GM21737 (cell line): ENCODE data around the gene ZC3H13.

Source experiments
- ATAC-seq: cut with Tn5 transposase; IDR thresholded peaks from one replicate; pipeline ENCODE4 v1.9.1; 2021; ENCODE audit warnings: mild to moderate bottlenecking, moderate library complexity; ENCODE audit not compliant: unreplicated experiment

The ZC3H13 gene

GRCh38 chr13:46071590-46072249 lies 19.2 kb upstream of the ZC3H13 start:
- ATAC-seq: peak; percentile 84

DNA sequence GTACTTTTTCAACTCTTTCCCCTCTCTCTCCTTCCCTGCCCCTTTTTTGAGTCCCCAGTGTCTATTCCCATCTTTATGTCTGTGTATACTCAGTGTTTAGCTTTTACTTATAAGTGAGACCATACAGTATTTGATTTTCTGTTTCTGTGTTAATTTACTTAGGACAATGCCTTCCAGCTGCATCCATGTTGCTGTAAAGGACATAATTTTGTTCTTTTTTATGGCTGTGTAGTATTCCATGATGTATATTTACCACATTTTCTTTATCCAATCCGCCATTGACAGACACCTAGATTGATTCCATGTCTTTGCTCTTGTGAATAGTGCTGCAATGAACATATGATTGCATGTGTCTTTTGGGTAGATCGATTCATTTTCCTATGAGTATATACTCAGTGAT lies 10.7 kb upstream of the ZC3H13 start:
- ATAC-seq: no peak

GRCh38 chr13:46062185-46062584 lies 9.6 kb upstream of the ZC3H13 start:
- ATAC-seq: no peak

- ATAC-seq: no peak
These were observed 6.9 kb upstream of the ZC3H13 start for GRCh38 chr13:46059405-46059804.

GRCh38 chr13:46058268-46058667 lies 5.7 kb upstream of the ZC3H13 start:
- ATAC-seq: no peak

- ATAC-seq: no peak
These were observed 4.9 kb upstream of the ZC3H13 start for GRCh38 chr13:46057256-46058015.

GRCh38 chr13:46053162-46054012 lies 841 bp upstream of the ZC3H13 start:
- no peak for ATAC-seq

DNA sequence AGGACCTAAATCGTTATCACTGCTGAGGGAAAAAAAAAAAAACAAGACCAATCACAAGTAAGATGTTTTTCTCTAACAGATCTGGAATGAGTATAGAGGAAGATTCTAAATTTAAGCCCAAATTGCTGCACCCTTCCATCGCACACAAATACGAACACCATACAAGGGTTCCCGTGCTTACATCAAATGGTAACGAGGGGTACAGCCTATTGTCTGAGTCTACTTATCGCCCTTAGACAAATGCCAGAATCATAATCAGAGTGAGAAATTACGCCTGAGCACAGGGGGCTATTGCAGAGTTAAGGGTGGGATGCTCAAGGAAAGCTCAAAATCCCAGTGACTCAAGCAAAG lies 603 bp downstream of the ZC3H13 start:
- ATAC-seq: peak; percentile 6

GRCh38 chr13:46050771-46051170 lies 1.8 kb downstream of the ZC3H13 start:
- no peak for ATAC-seq

GRCh38 chr13:46045424-46045823 lies 7.1 kb downstream of the ZC3H13 start:
- ATAC-seq: no peak

GRCh38 chr13:46043647-46044046 lies 8.9 kb downstream of the ZC3H13 start:
- no peak for ATAC-seq

GRCh38 chr13:46041419-46041839 lies 11.1 kb downstream of the ZC3H13 start:
- ATAC-seq: no peak

- no peak for ATAC-seq
These were observed 11.8 kb downstream of the ZC3H13 start for GRCh38 chr13:46040763-46041162.

GRCh38 chr13:46039411-46040182 lies 12.9 kb downstream of the ZC3H13 start:
- no peak for ATAC-seq

DNA sequence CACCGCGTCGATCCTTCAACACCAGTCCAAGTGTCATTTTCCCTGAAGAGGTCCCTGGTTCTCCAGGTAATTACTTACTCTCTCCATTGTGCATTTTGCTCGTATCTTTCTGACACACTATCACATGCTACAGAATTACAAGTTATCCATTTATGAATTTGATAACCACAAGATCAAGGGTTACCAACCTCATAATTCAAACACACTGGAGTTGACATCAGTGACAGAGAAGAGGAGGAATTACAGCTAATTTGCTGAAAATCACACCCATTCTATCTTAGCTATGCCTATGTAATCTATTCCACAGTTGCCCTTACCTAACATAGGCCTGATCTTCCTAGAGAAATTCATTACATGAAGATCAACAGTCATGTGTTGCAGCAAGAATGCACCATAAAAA lies 14.2 kb downstream of the ZC3H13 start:
- ATAC-seq: no peak

DNA sequence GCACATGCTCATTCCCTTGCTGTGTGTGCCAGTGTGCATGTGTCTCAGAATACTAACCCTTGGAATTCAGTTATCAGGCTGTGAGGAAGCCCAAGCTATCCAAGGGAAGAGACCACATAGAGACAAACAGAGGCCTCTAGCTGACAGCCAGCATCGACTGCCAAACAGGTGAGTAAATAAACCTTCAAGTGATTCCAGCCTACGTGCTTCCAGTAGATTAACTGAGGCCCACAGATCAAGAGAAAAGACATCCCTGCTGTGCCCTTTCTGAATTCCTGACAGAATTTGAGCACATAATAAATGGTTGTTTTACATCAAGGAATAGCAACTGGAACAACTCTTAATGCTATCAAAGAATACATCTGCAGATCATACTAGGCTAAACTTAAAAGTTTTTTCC lies 17.5 kb downstream of the ZC3H13 start:
- no peak for ATAC-seq

DNA sequence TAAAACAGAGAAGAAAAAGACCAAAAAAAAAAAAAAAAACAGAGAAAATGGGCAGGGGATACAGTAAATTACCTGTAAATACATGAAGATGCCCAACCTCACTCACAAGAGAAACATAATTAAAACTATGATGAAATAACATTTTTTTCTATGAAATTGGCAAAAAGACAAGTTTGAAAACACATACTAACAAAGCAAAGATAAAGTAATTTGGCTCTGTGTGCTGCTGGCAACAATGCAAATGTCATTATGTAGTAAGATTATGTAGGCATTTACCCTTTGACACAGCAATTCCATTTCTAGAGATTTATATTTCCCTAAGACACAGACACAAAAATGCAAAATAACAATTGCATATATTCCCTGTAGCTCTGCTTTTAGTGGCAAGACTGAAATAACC lies 20.2 kb downstream of the ZC3H13 start:
- ATAC-seq: no peak

- no peak for ATAC-seq
These were observed 20.8 kb downstream of the ZC3H13 start for GRCh38 chr13:46031581-46032263.

GRCh38 chr13:46025157-46025556 lies 27.4 kb downstream of the ZC3H13 start:
- no peak for ATAC-seq

GRCh38 chr13:46022481-46022880 lies 30.1 kb downstream of the ZC3H13 start:
- ATAC-seq: no peak
